SK-N-SH (cell line): ENCODE results near the gene TDRD5. TPM values are rescaled to one million over a fixed set of nuclear protein-coding genes. Genes with fewer than 3 reads are reported as not detected.
"Not testable (repeated sequence)": the region's sequence is repeated elsewhere in the genome, so short reads cannot be mapped to it uniquely, and the experiment has no call there.

Source experiments
- CTCF ChIA-PET: fragments of 300-600, 350-600 bp; formaldehyde crosslinking; extraction: SDS; loops from one replicate; lab custom pipeline; 2021; lab: Yijun Ruan, JAX
- POLR2A ChIA-PET: fragments of 350-600 bp; sonication (Branson Sonifier 250); formaldehyde crosslinking; extraction: SDS; loops from one replicate; lab custom pipeline; 2020; ENCODE audit warnings: antibody characterized with exemption, inconsistent platforms; lab: Yijun Ruan, JAX
- DNase-seq: peaks from one replicate; pipeline ENCODE4 v3.0.0; 2012
- H2AFZ ChIP-seq: fragments of 200-600 bp; sonication (generic); 2 replicates; pipeline ENCODE4 v1.8.1; 2016; ENCODE audit warnings: antibody characterized with exemption, mild to moderate bottlenecking, low read depth
- H3F3A ChIP-seq: fragments of 200-600 bp; sonication (generic); replicated peaks from 2 replicates; pipeline ENCODE3; 2016; ENCODE audit warnings: antibody characterized with exemption, mild to moderate bottlenecking; ENCODE audit not compliant: insufficient read depth
- H3K27ac ChIP-seq, 2 experiments: fragments of 200-500 bp in 1 of 2; fragments of 200-600 bp in 1 of 2; sonication (Bioruptor generic) in 1 of 2; sonication (generic), shearing (Covaris generic) in 1 of 2; 2 replicates each; pipeline versions ENCODE4 v1.5.1 to v1.6.1; 2014 to 2016; ENCODE audit warnings: low read depth in 2 of 2, inconsistent platforms in 1 of 2, low read length in 1 of 2, mild to moderate bottlenecking in 1 of 2, mixed read lengths in 1 of 2
- H3K27me3 ChIP-seq: fragments of 200-600 bp; sonication (generic), shearing (Covaris generic); 2 replicates; pipeline ENCODE4 v1.6.1; 2016; ENCODE audit warnings: mixed run types; ENCODE audit not compliant: insufficient read depth
- H3K36me3 ChIP-seq, 2 experiments: fragments of 200-500 bp in 1 of 2; fragments of 200-600 bp in 1 of 2; sonication (Bioruptor generic) in 1 of 2; sonication (generic) in 1 of 2; replicated peaks in 1 of 2; 2 replicates each; pipeline versions ENCODE3 to v1.5.1; 2014 to 2016; ENCODE audit warnings: low read length in 1 of 2, mild to moderate bottlenecking in 1 of 2; ENCODE audit not compliant: insufficient read depth in 2 of 2, control insufficient read depth in 1 of 2
- H3K4me1 ChIP-seq, 2 experiments: fragments of 200-500 bp in 1 of 2; fragments of 200-600 bp in 1 of 2; sonication (Bioruptor generic) in 1 of 2; sonication (generic), shearing (Covaris generic) in 1 of 2; 2 replicates each; pipeline versions ENCODE4 v1.5.1 to v1.6.1; 2014 to 2016; ENCODE audit warnings: low read depth in 1 of 2, low read length in 1 of 2, mixed run types in 1 of 2; ENCODE audit not compliant: insufficient read depth in 2 of 2, control insufficient read depth in 1 of 2
- H3K4me2 ChIP-seq: fragments of 200-600 bp; sonication (generic), shearing (Covaris generic); 2 replicates; pipeline ENCODE4 v1.6.1; 2017; ENCODE audit warnings: mixed run types
- H3K4me3 ChIP-seq, 2 experiments: fragments of 200-500 bp in 1 of 2; fragments of 200-600 bp in 1 of 2; sonication (Bioruptor generic) in 1 of 2; sonication (generic), shearing (Covaris generic) in 1 of 2; 2 replicates each; pipeline versions ENCODE4 v1.5.1 to v1.8.1; 2014 to 2016; ENCODE audit warnings: low read depth in 2 of 2, inconsistent platforms in 1 of 2, low read length in 1 of 2, mild to moderate bottlenecking in 1 of 2, mixed read lengths in 1 of 2, moderate library complexity in 1 of 2
- H3K79me2 ChIP-seq: fragments of 200-600 bp; sonication (generic); 2 replicates; pipeline ENCODE4 v1.8.1; 2017; ENCODE audit warnings: mild to moderate bottlenecking; ENCODE audit not compliant: insufficient read depth
- H3K9ac ChIP-seq: fragments of 200-600 bp; sonication (generic); 2 replicates; pipeline ENCODE4 v1.6.1; 2017; ENCODE audit warnings: mixed run types
- H3K9me2 ChIP-seq: fragments of 200-600 bp; sonication (generic); 2 replicates; pipeline ENCODE4 v1.6.1; 2017; ENCODE audit warnings: mixed run types
- H3K9me3 ChIP-seq: fragments of 200-600 bp; sonication (generic); 2 replicates; pipeline ENCODE4 v1.6.1; 2017; ENCODE audit warnings: mixed run types, mild to moderate bottlenecking, moderate library complexity
- H4K20me1 ChIP-seq: fragments of 200-600 bp; sonication (generic); 2 replicates; pipeline ENCODE4 v1.6.1; 2017; ENCODE audit warnings: mild to moderate bottlenecking, mixed run types; ENCODE audit not compliant: insufficient read depth
- CTCF ChIP-seq: fragments of 200-600 bp; sonication (generic); IDR thresholded peaks from 2 replicates; pipeline ENCODE4 v1.6.1; 2017; ENCODE audit warnings: antibody characterized with exemption, mild to moderate bottlenecking, moderate library complexity
- ELF1 ChIP-seq: IDR thresholded peaks from 2 replicates; pipeline ENCODE4 v1.4.0; 2012
- FOXM1 ChIP-seq: IDR thresholded peaks from 2 replicates; pipeline ENCODE4 v1.4.0; 2012; ENCODE audit warnings: low read depth, mild to moderate bottlenecking
- GABPA ChIP-seq: IDR thresholded peaks from 2 replicates; pipeline ENCODE4 v1.4.0; 2012; ENCODE audit warnings: low read depth, mild to moderate bottlenecking
- IRF3 ChIP-seq: fragments of 150-350 bp; IDR thresholded peaks from 2 replicates; pipeline ENCODE4 v1.6.1; 2016; ENCODE audit warnings: mild to moderate bottlenecking, low read depth, low read length
- JUND ChIP-seq: IDR thresholded peaks from 2 replicates; pipeline ENCODE4 v1.4.0; 2012
- MAX ChIP-seq: IDR thresholded peaks from 2 replicates; pipeline ENCODE4 v1.4.0; 2012; ENCODE audit warnings: low read depth
- MEF2A ChIP-seq: IDR thresholded peaks from 2 replicates; pipeline ENCODE4 v1.4.0; 2012; ENCODE audit warnings: low read depth, borderline replicate concordance
- MXI1 ChIP-seq: IDR thresholded peaks from 2 replicates; pipeline ENCODE4 v1.6.1; 2012; ENCODE audit warnings: mild to moderate bottlenecking, low read depth, low read length, improper control_type of control experiment
- NFIC ChIP-seq: IDR thresholded peaks from 2 replicates; pipeline ENCODE4 v1.4.0; 2012; ENCODE audit warnings: borderline replicate concordance
- NRF1 ChIP-seq: IDR thresholded peaks from 2 replicates; pipeline ENCODE4 v1.6.1; 2012; ENCODE audit warnings: low read depth, mild to moderate bottlenecking, low read length
- POLR2AphosphoS5 ChIP-seq: IDR thresholded peaks from 2 replicates; pipeline ENCODE4 v1.6.1; 2012; ENCODE audit warnings: low read depth, low read length
- RAD21 ChIP-seq: IDR thresholded peaks from 2 replicates; pipeline ENCODE4 v1.6.1; 2012; ENCODE audit warnings: mild to moderate bottlenecking, low read length
- RCOR1 ChIP-seq: fragments of 150-350 bp; IDR thresholded peaks from 2 replicates; pipeline ENCODE4 v1.6.1; 2017; ENCODE audit warnings: antibody characterized with exemption, low read length
- TAF1 ChIP-seq: IDR thresholded peaks from 2 replicates; pipeline ENCODE4 v1.6.1; 2012; ENCODE audit warnings: low read depth, mild to moderate bottlenecking, low read length, moderate library complexity, borderline replicate concordance
- TCF12 ChIP-seq: IDR thresholded peaks from 2 replicates; pipeline ENCODE4 v1.4.0; 2012
- USF1 ChIP-seq: IDR thresholded peaks from 2 replicates; pipeline ENCODE4 v1.4.0; 2012; ENCODE audit warnings: low read depth, borderline replicate concordance
- YY1 ChIP-seq: IDR thresholded peaks from 2 replicates; pipeline ENCODE4 v1.4.0; 2012; ENCODE audit warnings: low read depth, mild to moderate bottlenecking
- WGBS: methylation state at CpG from one replicate; pipeline ENCODE4 v1.1.6; 2017; ENCODE audit warnings: low lambda C conversion rate; 5-methylcytosine and 5-hydroxymethylcytosine counted together
- polyA plus RNA-seq, 3 experiments: library from polyadenylated mRNA; depleted of rRNA; stranded (reverse); fragments of >200 nt; gene quantifications; 2 replicates each; pipeline ENCODE4 v1.2.3, GENCODE V29; 2012

Gene TDRD5
- polyA plus RNA-seq, 1 of the 3 experiments (the other 2 are of a cell fraction): not detected

GRCh38 chr1:179677882-179678281 lies 86.2 kb downstream of the TDRD5 start:
- CTCF ChIA-PET: no interaction called here
- no peak overlapping the region for H3K9ac ChIP-seq
- WGBS: 59% methylated on average over 5 of the region's 6 CpGs
- H3K4me2 ChIP-seq: no peak overlapping the region
- DNase-seq: no peak
- H3K4me1 ChIP-seq: no peaks in the 10 kb centered on the region
- H3K36me3 ChIP-seq: no peaks in the 10 kb centered on the region
- no peak overlapping the region for H3K4me3 ChIP-seq
- no peak overlapping the region for H3K27ac ChIP-seq
- TF ChIP-seq RAD21 (no peak), FOXM1 (no peak), RCOR1 (no peak), TCF12 (no peak), NFIC (no peak), IRF3 (no peak), TAF1 (no peak)
- H4K20me1 ChIP-seq: no peaks in the 10 kb centered on the region
- no peak overlapping the region for H2AFZ ChIP-seq
- H3K9me2 ChIP-seq: no peaks in the 10 kb centered on the region
- H3K9me3 ChIP-seq: no peaks in the 10 kb centered on the region
- POLR2A ChIA-PET: no interaction called here
- H3K79me2 ChIP-seq: no peaks in the 10 kb centered on the region
- H3K27me3 ChIP-seq: no peaks in the 10 kb centered on the region
- H3F3A ChIP-seq: no peaks in the 10 kb centered on the region

GRCh38 chr1:179694530-179694929 lies 102.9 kb downstream of the TDRD5 start:
- H3F3A ChIP-seq, H3K4me2 ChIP-seq, H4K20me1 ChIP-seq, H2AFZ ChIP-seq, H3K27me3 ChIP-seq, H3K36me3 ChIP-seq, H3K4me3 ChIP-seq, H3K27ac ChIP-seq, H3K9me2 ChIP-seq, H3K79me2 ChIP-seq, POLR2A ChIA-PET, H3K9me3 ChIP-seq, DNase-seq, H3K9ac ChIP-seq, H3K4me1 ChIP-seq: not testable (repeated sequence)
- 38% methylated on average over 3 of the region's 6 CpGs for WGBS
- CTCF ChIA-PET: interaction anchor here (1.2 to 4.9 kb wide), 3 partner anchors 12 to 120 kb away, joined by 5 to 19 read pairs (median 10); no protein-coding TSS in a partner anchor

GRCh38 chr1:179702946-179703539 lies 111.4 kb downstream of the TDRD5 start:
- Histone ChIP-seq H3K4me1 (peaks cover 0 to under 1% of the 10 kb centered on the region in 2 experiments; a peak in 2 of 4 replicates), H3K36me3 (no peaks in the 10 kb centered on the region), H3K9me3 (no peaks in the 10 kb centered on the region), H2AFZ (no peak overlapping the region), H3K9ac (no peak overlapping the region), H3K27me3 (no peaks in the 10 kb centered on the region), H3K79me2 (no peaks in the 10 kb centered on the region), H3K9me2 (no peaks in the 10 kb centered on the region), H3K27ac (no peak overlapping the region), H3K4me3 (no peak overlapping the region), H4K20me1 (no peaks in the 10 kb centered on the region), H3K4me2 (no peak overlapping the region), H3F3A (no peaks in the 10 kb centered on the region)
- POLR2A ChIA-PET: no interaction called here
- CTCF ChIA-PET: interaction anchor here (1.0 to 16.1 kb wide), 3 partner anchors 111 to 477 kb away, joined by 3 to 862 read pairs (median 3); no protein-coding TSS in a partner anchor
- WGBS: 58% methylated on average over 5 of the region's 5 CpGs
- DNase-seq: no peak
- no peak for TF ChIP-seq JUND
- TF ChIP-seq CTCF: no peak
- no peak for TF ChIP-seq YY1
- no peak for TF ChIP-seq MEF2A
- no peak for TF ChIP-seq RCOR1
- no peak for TF ChIP-seq MAX
- TF ChIP-seq MXI1: no peak
- no peak for TF ChIP-seq NRF1
- TF ChIP-seq USF1: no peak
- TF ChIP-seq GABPA: no peak
- no peak for TF ChIP-seq ELF1
- no peak for TF ChIP-seq POLR2AphosphoS5
